GM19035 (cell line): ENCODE measurements around the gene SLC25A38.
A peak's percentile ranks its signal among the peaks of the same experiment; 100 is the strongest.
"Not testable (repeated sequence)": the region's sequence is repeated elsewhere in the genome, so short reads cannot be mapped to it uniquely, and the experiment has no call there.

Experiments used
- ATAC-seq: cut with Tn5 transposase; IDR thresholded peaks from one replicate; pipeline ENCODE4 v1.9.1; 2021; ENCODE audit not compliant: unreplicated experiment

SLC25A38 gene, protein sequence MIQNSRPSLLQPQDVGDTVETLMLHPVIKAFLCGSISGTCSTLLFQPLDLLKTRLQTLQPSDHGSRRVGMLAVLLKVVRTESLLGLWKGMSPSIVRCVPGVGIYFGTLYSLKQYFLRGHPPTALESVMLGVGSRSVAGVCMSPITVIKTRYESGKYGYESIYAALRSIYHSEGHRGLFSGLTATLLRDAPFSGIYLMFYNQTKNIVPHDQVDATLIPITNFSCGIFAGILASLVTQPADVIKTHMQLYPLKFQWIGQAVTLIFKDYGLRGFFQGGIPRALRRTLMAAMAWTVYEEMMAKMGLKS

GRCh38 chr3:39383045-39383880 is at the start of gene SLC25A38:
SLC25A38 (plus strand) TSS chr3:39383370; CDS start chr3:39383725, 355 bp downstream.
- ATAC-seq, result peak; percentile 73

DNA sequence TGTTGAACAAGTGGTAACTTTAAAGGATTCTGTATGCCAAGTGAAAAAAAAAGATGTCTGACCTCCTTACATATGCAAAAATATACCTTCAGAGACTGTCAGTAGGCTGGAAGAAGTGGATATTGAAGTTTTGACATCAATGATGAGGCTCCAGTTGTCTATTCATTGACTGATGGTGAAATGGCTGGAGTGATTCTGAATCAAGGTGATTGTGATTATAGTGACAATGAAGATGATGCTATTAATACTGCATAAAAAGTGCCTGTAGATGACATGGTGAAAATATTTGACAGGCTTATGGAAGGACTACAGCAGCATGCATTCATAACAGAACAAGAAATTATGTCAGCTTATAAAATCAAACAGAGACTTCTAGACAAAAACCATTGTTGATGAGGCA is 49.6 kb upstream of the SLC25A38 start:
- no peak for ATAC-seq

GRCh38 chr3:39334205-39334604 is 49.0 kb upstream of the SLC25A38 start:
- no peak for ATAC-seq

DNA sequence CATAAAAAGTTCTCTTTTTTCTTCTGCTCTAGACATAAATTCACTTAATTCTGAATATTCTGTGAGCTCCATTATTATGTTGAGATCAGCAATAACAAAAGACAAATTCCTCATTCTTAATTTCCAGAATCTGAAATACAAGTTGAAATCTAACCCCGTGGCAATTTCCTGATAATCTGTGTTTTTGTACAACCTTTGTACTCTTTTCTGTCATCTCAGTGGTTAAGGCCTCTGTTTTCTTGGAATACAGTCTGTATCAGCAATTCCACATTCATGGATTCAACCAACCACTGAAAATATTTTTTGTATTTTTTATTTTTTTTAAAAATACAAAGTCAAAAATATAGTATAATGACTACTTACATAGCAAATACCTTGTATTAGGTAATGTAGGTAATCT is 45.0 kb upstream of the SLC25A38 start:
- ATAC-seq, result no peak

GRCh38 chr3:39339086-39339485 is 44.1 kb upstream of the SLC25A38 start:
- ATAC-seq, result no peak

- no peak for ATAC-seq
These were observed 40.0 kb upstream of the SLC25A38 start for GRCh38 chr3:39343076-39343717.

GRCh38 chr3:39343760-39344159 is 39.4 kb upstream of the SLC25A38 start:
- no peak for ATAC-seq

GRCh38 chr3:39344746-39345344 is 38.3 kb upstream of the SLC25A38 start:
- ATAC-seq, result no peak

- peak; percentile 84 for ATAC-seq
These were observed 36.2 kb upstream of the SLC25A38 start for GRCh38 chr3:39346785-39347585.

- ATAC-seq, result no peak
These were observed 35.6 kb upstream of the SLC25A38 start for GRCh38 chr3:39347586-39347876.

GRCh38 chr3:39349080-39349479 is 34.1 kb upstream of the SLC25A38 start:
- no peak for ATAC-seq

DNA sequence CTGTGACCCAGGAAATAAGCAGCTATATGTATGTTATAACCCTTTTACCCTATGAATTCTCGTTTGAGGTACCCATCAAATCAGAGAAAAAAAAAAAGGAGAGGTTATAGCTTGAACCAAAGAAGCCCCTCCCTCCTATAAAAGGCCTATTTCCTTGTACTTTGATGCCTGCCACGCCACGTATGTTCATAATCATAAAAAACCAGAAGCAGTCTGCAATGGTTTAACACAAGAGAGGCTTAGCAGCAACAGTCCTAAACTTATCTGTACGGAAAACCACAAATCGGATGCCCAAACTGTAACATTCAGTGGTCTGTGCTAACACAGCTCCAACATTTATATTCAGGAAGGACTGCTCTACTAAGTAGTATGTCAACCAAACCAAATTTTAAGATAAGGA is 32.5 kb upstream of the SLC25A38 start:
- no peak for ATAC-seq

DNA sequence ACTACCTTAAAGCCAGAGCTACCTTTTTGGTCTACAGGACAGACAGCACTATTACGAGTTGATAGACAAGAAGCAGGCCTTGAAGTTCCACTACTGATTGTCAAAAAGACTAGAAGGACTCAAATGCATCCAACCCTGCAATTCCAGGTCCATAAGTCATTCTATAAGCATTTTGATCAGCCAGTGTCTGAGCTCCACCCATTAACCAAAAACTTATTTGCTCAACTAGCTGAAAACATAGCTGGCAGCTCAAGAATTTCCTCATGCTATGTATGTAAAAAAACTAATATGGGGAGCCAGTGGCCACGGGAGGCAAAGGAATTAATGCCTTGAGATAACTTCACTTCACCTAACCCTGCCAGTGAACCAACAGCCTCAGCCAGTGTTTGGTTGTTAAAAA is 32.0 kb upstream of the SLC25A38 start:
- ATAC-seq, result not testable (repeated sequence)

GRCh38 chr3:39353168-39353927 is 29.8 kb upstream of the SLC25A38 start:
- ATAC-seq, result not testable (repeated sequence)

DNA sequence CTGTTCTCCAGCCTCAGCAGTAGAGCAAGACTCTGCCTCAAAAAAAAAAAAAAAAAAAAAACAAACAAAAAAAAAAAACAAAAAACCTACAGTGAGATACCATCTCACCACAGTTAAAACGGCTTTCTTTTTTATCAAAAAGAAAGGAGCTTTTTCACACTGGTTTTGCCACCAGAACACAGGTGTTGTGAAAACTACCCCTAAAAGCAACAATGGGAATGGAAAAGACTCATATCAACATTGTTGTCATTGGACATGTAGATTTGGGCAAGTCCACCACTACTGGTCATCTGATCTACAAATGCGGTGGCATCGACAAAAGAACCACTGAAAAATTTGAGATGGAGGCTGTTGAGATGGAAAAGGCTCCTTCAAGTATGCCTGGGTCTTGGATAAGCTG is 24.8 kb upstream of the SLC25A38 start:
- no peak for ATAC-seq

GRCh38 chr3:39361252-39361927 is 21.8 kb upstream of the SLC25A38 start:
- ATAC-seq, result no peak

GRCh38 chr3:39362192-39362591 is 21.0 kb upstream of the SLC25A38 start:
- no peak for ATAC-seq

DNA sequence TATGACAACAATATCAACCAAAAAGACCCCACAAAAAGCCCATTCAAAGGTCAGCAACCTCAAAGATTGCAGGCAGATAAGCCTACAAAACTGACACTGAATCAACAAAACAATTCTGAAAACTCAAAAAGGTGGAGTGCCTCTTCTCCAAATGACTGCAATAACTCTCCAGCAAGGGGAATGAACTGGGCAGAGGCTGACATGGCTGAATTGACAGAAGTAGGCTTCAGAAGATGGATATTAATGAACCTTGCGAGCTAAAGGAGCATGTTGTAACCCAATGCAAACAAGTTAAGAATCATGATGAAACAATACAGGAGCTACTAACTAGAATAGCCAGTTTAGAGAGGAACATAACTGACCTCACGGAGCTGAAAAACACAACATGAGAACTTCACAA is 20.4 kb upstream of the SLC25A38 start:
- ATAC-seq, result no peak

DNA sequence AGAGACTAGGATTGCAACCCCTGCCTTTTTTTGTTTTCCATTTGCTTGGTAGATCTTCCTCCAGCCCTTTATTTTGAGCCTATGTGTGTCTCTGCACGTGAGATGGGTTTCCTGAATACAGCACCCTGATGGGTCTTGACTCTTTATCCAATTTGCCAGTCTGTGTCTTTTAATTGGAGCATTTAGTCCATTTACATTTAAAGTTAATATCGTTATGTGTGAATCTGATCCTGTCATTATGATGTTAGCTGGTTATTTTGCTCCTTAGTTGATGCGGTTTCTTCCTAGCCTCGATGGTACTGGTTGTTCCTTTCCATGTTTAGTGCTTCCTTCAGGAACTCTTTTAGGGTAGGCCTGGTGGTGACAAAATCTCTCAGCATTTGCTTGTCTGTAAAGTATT is 12.7 kb upstream of the SLC25A38 start:
- ATAC-seq, result not testable (repeated sequence)
